ENCODE measurements around the gene FAM110D.
A peak's percentile ranks its signal among the peaks of the same experiment; 100 is the strongest.

FAM110D gene

GRCh38 chr1:26130695-26131094 lies 28.2 kb upstream of the FAM110D start:
- DNase-seq, result no peak

DNA sequence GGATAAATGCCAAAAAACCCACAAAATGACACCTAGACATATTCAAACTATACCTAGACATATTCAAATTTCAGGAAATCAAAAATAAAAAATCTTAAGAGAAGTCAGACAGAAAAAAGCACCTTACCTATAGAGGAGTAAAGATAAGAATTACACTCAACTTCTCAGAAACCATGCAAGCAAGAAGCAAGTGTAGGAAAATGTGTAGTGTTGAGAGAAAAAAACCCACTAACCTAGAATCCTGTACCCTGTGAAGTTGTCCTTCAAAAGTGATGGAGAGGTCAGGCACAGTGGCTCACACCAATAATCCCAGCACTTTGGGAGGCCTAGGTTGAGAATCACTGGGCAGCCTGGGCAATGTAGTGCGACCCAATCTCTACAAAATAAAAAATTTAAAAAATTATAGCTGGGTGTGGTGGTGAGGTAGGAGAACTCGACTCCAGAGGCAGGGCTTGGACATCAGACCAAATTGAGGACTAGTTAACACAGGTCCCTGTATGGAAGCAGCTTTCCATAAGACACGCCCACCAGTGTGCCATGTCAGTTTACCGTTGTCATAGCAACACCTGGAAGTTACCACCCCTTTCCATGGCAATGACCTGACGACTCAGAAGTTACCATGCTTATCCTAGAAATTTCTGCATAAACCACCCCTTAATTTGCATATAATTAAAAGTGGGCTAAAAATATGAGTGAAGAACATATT lies 26.6 kb upstream of the FAM110D start:
- DNase-seq, result no peak

DNA sequence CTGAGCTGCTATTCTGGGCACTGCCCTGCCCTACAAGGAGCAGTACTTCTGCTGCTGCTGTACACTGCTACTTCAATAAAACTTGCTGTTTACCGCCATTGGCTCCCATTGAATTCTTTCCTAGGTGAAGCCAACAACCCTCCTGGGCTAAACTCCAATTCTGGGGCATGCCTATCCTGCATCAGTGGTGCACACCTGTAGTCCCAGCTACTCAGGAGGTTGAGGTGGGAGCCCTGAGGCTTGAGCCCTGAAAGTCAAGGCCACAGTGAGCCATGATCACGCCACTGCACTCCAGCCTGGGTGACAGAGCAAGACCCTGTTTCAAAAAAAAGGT lies 26.1 kb upstream of the FAM110D start:
- no peak for DNase-seq

DNA sequence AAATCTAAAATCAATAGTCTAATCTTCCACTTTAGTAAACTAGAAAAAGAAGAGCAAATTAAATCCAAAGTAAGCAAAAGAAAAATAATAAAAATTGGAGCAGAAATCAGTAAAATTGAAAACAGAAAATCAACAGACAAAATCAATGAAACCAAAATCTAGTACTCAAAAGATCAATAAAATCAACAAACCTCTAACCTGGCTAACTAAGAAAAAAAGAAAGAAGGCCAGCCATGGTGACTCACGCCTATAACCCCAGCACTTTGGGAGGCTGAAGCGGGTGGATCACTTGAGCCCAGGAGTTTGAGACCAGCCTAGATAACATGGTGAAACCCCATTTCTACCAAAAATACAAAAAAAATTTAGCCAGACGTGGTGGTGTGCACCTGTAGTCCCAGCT lies 24.4 kb upstream of the FAM110D start:
- no peak for DNase-seq

DNA sequence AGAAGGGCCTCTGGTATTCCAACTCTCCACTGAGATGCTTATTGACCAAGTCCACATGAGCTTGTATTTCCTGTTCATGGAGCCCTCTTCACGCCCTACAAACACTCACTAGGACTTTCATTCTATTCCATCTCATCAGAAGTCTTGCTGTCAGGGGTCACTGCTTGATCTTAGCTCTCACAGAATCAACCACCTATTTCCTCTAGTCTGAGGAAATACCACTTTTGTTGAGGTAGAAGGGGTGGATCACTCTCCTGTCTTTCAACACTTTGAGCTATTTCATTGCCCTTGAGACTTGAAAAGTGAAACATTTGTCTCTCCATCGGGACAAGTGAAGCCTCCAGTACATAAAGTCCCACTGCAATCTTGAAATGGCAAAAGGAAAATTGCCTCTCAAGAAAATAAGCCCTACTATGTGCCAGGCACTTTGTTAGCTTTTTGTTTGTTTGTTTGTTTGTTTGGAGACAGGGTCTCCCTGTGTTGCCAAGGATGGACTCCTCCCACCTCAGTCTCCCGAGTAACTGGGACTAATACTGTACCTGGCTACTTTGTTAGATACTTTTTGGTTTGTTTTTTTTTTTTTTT lies 19.8 kb upstream of the FAM110D start:
- peak; percentile 18 for DNase-seq

- DNase-seq, result no peak
These were observed 16.7 kb upstream of the FAM110D start for GRCh38 chr1:26142159-26142558.

DNA sequence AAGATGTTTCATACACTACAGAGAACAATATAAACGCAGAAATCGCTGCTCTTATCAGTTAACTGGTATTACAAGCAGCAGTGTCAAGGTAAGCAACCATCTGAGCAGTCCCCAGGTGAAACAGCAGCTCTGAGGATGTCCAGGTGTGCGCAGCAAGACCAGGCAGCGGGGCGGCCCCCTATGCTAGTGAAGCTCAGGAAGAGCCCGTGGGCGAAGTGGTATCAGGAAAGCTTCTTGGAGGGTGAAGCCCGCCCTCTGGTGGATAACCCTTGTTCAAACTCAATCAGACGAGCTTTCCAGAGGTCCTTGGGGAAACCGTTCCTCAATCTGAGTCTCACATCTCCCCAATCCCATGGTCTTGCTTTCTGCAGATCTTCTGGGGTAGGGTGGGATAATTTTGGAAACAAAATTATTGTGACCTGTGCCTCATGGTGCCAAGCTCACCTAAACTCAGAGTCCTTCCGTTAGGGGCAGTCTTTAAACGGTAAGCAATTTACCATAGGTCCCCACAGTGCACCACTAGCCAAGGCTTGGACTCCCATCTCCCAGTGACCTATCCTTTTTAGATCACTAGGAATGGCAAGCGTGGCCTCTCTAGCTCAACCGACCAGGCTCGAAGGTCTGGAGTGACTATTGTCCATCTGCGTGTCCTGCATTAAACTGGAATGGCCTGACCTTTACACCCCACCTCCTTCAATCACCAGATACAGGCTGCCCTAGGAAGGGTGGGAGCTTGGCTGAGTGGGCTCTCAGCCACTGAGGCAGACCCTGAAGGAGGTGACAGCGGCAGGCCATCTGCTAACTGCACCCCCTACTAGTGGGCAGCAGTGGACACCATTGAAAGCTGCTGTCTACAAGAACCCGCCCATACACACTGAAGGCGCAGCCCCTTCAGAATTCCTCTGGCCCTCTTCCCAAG lies 13.6 kb upstream of the FAM110D start:
- DNase-seq, result peak; percentile 90

DNA sequence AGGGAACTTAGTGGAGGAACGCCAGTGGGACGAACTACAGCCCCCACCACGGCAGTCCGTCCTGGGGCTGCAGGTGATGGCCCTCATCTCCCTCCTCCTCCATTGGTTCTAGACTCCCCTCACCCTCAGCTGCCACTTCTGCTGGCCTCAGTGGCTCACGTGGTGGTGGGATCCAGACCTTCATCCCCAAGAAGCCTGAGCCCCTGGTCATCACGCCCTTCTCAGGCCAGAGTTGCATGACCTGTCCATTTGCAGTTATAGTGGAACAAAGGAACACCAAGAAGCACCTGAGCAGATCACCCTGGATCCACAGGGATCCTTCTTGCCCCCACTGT lies 13.0 kb upstream of the FAM110D start:
- DNase-seq, result no peak

- DNase-seq, result no peak
These were observed 10.0 kb upstream of the FAM110D start for GRCh38 chr1:26148887-26149286.

DNA sequence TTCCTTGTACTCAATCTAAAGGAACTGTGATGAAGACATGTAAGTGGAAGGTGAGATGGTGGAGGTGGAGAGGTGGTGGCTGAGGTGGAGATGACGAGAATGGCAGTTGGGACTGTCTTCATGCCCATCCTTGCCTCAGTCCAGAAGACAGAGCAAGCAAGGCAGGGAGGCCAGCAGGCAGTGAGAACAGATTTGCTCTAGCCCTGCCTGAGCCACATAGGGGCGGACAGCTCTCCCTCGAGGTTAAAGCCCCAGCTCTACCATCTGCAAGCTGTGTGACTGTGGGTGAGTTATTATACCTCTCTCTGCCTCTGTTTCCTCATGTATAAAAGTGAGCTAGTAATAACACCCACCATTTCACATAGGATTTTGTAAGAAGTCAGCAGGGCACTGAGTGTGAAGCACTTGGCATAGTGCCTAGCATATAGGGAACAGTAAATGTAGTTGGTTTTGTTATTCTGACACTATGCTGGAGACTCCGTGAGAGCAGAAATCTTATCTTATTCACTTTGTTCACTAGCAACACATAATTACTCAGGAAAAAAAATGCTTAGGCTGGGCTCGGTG lies 4.8 kb upstream of the FAM110D start:
- no peak for DNase-seq

GRCh38 chr1:26154750-26155149 lies 4.1 kb upstream of the FAM110D start:
- no peak for DNase-seq

GRCh38 chr1:26155370-26156284 lies 3.3 kb upstream of the FAM110D start:
- DNase-seq, result no peak

GRCh38 chr1:26156285-26157038 lies 2.4 kb upstream of the FAM110D start:
- DNase-seq, result no peak

DNA sequence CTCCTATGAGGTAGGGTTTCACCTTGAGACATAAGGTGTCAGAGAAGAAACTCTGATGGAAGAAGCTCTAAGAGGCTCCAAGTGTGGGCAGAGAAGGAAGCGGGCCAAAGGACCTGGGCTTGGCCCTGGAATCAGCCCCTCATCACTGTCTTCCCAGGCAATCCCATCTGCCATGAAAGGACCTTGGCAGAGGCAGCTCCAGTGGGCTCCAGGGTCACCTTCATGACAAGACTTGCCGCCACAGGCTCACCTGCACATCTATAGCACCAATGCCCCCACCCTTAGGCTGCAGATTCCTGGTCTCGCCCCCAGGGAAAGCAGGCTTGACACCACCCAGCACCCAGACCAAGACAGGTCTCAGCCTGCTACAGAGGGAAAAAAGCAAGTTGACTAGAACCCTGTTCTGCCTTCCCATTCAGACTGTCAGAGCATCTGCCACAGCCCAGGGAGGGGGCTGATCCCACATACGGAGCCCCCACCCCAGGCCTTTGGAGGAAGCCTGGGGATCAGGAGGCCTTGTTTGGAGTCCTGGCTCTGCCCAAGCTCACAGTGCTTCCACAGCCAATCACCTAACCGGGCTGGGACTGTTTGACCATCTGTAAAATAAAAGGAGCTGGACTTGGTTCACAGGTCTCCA lies 490 bp upstream of the FAM110D start:
- DNase-seq, result no peak

- no peak for DNase-seq
These were observed 812 bp downstream of the FAM110D start for GRCh38 chr1:26159743-26160039.

GRCh38 chr1:26160527-26161414 lies 1.9 kb downstream of the FAM110D start:
- no peak for DNase-seq

- DNase-seq, result peak; percentile 41
These were observed 2.7 kb downstream of the FAM110D start for GRCh38 chr1:26161415-26162219.

DNA sequence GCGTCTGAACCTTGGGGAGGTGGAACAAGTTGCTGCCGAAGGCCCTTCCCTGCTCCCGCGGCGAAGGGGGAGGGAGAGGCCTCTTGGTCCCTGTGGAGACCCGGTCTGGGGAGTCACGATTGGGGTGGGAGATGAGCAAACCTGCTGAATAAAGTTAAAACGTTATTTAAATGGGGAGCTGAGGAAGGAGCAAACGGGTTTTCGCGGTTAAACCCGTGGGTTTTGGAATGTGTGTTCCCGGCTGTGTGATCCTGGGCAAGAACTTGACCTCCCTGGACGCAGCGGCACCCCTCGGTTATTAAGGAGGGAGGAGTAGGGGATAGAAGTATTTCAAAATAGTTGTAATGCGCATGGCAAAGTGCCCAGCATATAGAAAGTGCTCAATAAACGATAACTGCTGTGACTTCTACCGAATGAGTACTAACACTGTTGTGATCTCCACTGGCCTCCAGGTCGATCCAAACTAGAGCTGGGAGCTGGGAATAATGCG lies 3.4 kb downstream of the FAM110D start:
- DNase-seq, result no peak

GRCh38 chr1:26163684-26164035 lies 4.8 kb downstream of the FAM110D start:
- no peak for DNase-seq

Data from DMS153 (cell line).